WTC11 (cell line): ENCODE data around the gene UNC5A. TPM values are rescaled to one million over a fixed set of nuclear protein-coding genes. Genes with fewer than 3 reads are reported as not detected.

ENCODE experiments used
- ATAC-seq: fragments of 200-7000 bp; cut with Tn5 transposase; 2 replicates; pipeline ENCODE4 v1.10.0; 2021; ENCODE audit warnings: mild to moderate bottlenecking, moderate library complexity
- CTCF ChIA-PET: fragments of 300-600 bp; sonication (Branson Sonifier 250); formaldehyde crosslinking; loops from one replicate; lab custom pipeline; 2021; ENCODE audit warnings: antibody characterized with exemption; lab: Charles Lee
- POLR2A ChIA-PET: fragments of 350-600 bp; sonication (Branson Sonifier 250); formaldehyde crosslinking; loops from one replicate; lab custom pipeline; 2021; ENCODE audit warnings: antibody characterized with exemption; lab: Charles Lee
- DNase-seq: peaks from one replicate; pipeline ENCODE4 v3.0.0; 2021; ENCODE audit warnings: low spot score
- H3K27ac Mint-ChIP-seq: 2 replicates; pipeline ENCODE4 v1.8.0; 2021; ENCODE audit warnings: mixed read lengths
- H3K27me3 Mint-ChIP-seq: 2 replicates; pipeline ENCODE4 v1.8.0; 2021; ENCODE audit warnings: low read depth, mild to moderate bottlenecking, moderate library complexity, mixed read lengths
- H3K36me3 Mint-ChIP-seq: 2 replicates; pipeline ENCODE4 v1.8.0; 2021; ENCODE audit warnings: mixed read lengths
- H3K4me1 Mint-ChIP-seq: 2 replicates; pipeline ENCODE4 v1.8.0; 2022; ENCODE audit warnings: mixed read lengths
- H3K4me3 Mint-ChIP-seq: 2 replicates; pipeline ENCODE4 v1.8.0; 2021; ENCODE audit warnings: mild to moderate bottlenecking, moderate library complexity, mixed read lengths
- H3K9me3 Mint-ChIP-seq: 2 replicates; pipeline ENCODE4 v1.8.0; 2021; ENCODE audit warnings: mixed read lengths
- FOXJ3 ChIP-seq: sonication (generic); formaldehyde crosslinking; IDR thresholded peaks from 2 replicates; pipeline ENCODE4 v1.9.0; 2021; ENCODE audit warnings: missing genetic modification reagents, mild to moderate bottlenecking, borderline replicate concordance
- FOXK1 ChIP-seq: sonication (generic); formaldehyde crosslinking; IDR thresholded peaks from 2 replicates; pipeline ENCODE4 v1.8.0; 2022; ENCODE audit warnings: mild to moderate bottlenecking, moderate library complexity, missing genetic modification reagents
- FOXP1 ChIP-seq: sonication (generic); formaldehyde crosslinking; IDR thresholded peaks from 2 replicates; pipeline ENCODE4 v1.8.0; 2022; ENCODE audit warnings: missing genetic modification reagents, mild to moderate bottlenecking, moderate library complexity, borderline replicate concordance
- IRF2 ChIP-seq: sonication (generic); formaldehyde crosslinking; IDR thresholded peaks from 2 replicates; pipeline ENCODE4 v1.8.0; 2022; ENCODE audit warnings: low read depth, missing genetic modification reagents, borderline replicate concordance
- NFYB ChIP-seq: sonication (generic); formaldehyde crosslinking; conservative IDR thresholded peaks from 2 replicates; pipeline ENCODE4 v1.8.0; 2022; ENCODE audit warnings: low read depth, missing genetic modification reagents
- NR1H2 ChIP-seq: sonication (generic); formaldehyde crosslinking; IDR thresholded peaks from 2 replicates; pipeline ENCODE4 v1.9.0; 2021; ENCODE audit warnings: mild to moderate bottlenecking, moderate library complexity, missing genetic modification reagents
- PRRX2 ChIP-seq: fragments of 250-450 bp; sonication (Bioruptor Pico); IDR thresholded peaks from 2 replicates; pipeline ENCODE4 v1.8.0; 2021; ENCODE audit warnings: mild to moderate bottlenecking
- RELA ChIP-seq: sonication (generic); formaldehyde crosslinking; IDR thresholded peaks from 2 replicates; pipeline ENCODE4 v1.8.1; 2022; ENCODE audit warnings: missing genetic modification reagents, mild to moderate bottlenecking, borderline replicate concordance
- SP1 ChIP-seq: sonication (generic); formaldehyde crosslinking; conservative IDR thresholded peaks from 2 replicates; pipeline ENCODE4 v1.8.1; 2022; ENCODE audit warnings: missing genetic modification reagents
- ZBTB21 ChIP-seq: sonication (generic); formaldehyde crosslinking; IDR thresholded peaks from 2 replicates; pipeline ENCODE4 v1.8.1; 2023; ENCODE audit warnings: mild to moderate bottlenecking, missing genetic modification reagents, borderline replicate concordance
- ZNF317 ChIP-seq: sonication (generic); formaldehyde crosslinking; IDR thresholded peaks from 2 replicates; pipeline ENCODE4 v1.8.1; 2023; ENCODE audit warnings: low read depth, mild to moderate bottlenecking, moderate library complexity, missing genetic modification reagents, borderline replicate concordance
- total RNA-seq: library from RNA; stranded (reverse); gene quantifications from 3 replicates; pipeline ENCODE4 v1.2.3, GENCODE V29; 2021
- TF ChIP-seq, protein P1 (sequence below): sonication (generic); formaldehyde crosslinking; IDR thresholded peaks from 2 replicates; pipeline ENCODE4 v1.8.1; 2022; ENCODE audit warnings: mild to moderate bottlenecking, missing genetic modification reagents, moderate library complexity, borderline replicate concordance
- TF ChIP-seq, protein P2 (sequence below): sonication (generic); formaldehyde crosslinking; IDR thresholded peaks from 2 replicates; pipeline ENCODE4 v1.8.1; 2023; ENCODE audit warnings: mild to moderate bottlenecking, moderate library complexity, missing genetic modification reagents
- TF ChIP-seq, protein P3 (sequence below): sonication (generic); formaldehyde crosslinking; IDR thresholded peaks from 2 replicates; pipeline ENCODE4 v1.8.0; 2022; ENCODE audit warnings: mild to moderate bottlenecking, missing genetic modification reagents
- TF ChIP-seq, protein P4 (sequence below): sonication (generic); formaldehyde crosslinking; IDR thresholded peaks from 2 replicates; pipeline ENCODE4 v1.8.1; 2023; ENCODE audit warnings: mild to moderate bottlenecking, missing genetic modification reagents, moderate library complexity
- TF ChIP-seq, protein P5 (sequence below): fragments of 250-450 bp; sonication (Bioruptor Pico); IDR thresholded peaks from 2 replicates; pipeline ENCODE4 v1.8.0; 2021; ENCODE audit warnings: mild to moderate bottlenecking
- TF ChIP-seq, protein P6 (sequence below): fragments of 250-450 bp; sonication (Bioruptor Pico); IDR thresholded peaks from 2 replicates; pipeline ENCODE4 v1.9.0; 2021; ENCODE audit warnings: mild to moderate bottlenecking
- TF ChIP-seq, protein P7 (sequence below): sonication (generic); formaldehyde crosslinking; IDR thresholded peaks from 2 replicates; pipeline ENCODE4 v1.8.1; 2022; ENCODE audit warnings: low read depth, mild to moderate bottlenecking, moderate library complexity, missing genetic modification reagents, borderline replicate concordance
- TF ChIP-seq, protein P8 (sequence below): sonication (generic); formaldehyde crosslinking; IDR thresholded peaks from 2 replicates; pipeline ENCODE4 v1.8.1; 2023; ENCODE audit warnings: mild to moderate bottlenecking, missing genetic modification reagents, moderate library complexity
- TF ChIP-seq, protein P9 (sequence below): fragments of 250-450 bp; sonication (Bioruptor Pico); IDR thresholded peaks from 2 replicates; pipeline ENCODE4 v1.9.0; 2021; ENCODE audit warnings: moderate library complexity, mild to moderate bottlenecking, inconsistent platforms, borderline replicate concordance
- TF ChIP-seq, protein P10 (sequence below): sonication (generic); formaldehyde crosslinking; IDR thresholded peaks from 2 replicates; pipeline ENCODE4 v1.8.1; 2023; ENCODE audit warnings: mild to moderate bottlenecking, missing genetic modification reagents

UNC5A gene
- total RNA-seq, 1 experiment from 2014 or later, result 10.2 TPM

DNA sequence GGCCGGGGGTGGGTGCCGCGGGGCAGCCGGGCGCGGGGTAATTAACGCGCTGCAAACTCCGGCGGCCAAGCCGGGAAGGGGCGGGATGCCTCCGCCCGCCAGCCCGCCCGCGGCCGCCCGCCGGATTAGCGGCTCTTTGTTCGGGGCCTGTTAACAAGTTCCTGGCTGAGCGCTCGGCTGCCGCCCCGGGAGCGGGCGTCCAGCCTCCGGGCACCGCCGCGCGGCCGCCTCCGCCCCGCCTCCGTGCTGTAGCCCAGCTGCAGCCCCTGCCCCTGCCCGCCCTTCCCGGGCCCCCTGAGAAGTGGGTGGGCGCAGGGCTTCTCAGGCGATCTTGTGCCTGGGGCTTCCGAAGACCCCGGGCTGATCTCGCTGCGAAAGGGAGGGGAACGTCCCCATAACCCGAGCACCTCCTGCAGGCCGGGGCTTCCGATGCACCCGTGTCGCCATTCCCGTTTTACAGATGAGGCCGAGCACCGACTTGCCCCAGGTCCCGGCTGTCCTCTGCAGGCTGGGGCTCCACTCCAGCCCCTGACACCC lies 7.5 kb downstream of the UNC5A start:
- DNase-seq, result peak; percentile 73
- TF ChIP-seq, protein P1, sequence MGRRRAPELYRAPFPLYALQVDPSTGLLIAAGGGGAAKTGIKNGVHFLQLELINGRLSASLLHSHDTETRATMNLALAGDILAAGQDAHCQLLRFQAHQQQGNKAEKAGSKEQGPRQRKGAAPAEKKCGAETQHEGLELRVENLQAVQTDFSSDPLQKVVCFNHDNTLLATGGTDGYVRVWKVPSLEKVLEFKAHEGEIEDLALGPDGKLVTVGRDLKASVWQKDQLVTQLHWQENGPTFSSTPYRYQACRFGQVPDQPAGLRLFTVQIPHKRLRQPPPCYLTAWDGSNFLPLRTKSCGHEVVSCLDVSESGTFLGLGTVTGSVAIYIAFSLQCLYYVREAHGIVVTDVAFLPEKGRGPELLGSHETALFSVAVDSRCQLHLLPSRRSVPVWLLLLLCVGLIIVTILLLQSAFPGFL, result no peak
- TF ChIP-seq ZBTB21 (CRISPR knock-in tag) (no peak), SP1 (peak; percentile 43; the same call in 1 of the 2 replicates), RELA (CRISPR knock-in tag) (no peak), FOXK1 (CRISPR knock-in tag) (no peak), FOXP1 (CRISPR knock-in tag) (0 out of 2 replicates have a peak, but pooled peaks have one; percentile 48), PRRX2 (CRISPR knock-in tag) (no peak), NR1H2 (no peak), ZNF317 (no peak)
- TF ChIP-seq, protein P2, sequence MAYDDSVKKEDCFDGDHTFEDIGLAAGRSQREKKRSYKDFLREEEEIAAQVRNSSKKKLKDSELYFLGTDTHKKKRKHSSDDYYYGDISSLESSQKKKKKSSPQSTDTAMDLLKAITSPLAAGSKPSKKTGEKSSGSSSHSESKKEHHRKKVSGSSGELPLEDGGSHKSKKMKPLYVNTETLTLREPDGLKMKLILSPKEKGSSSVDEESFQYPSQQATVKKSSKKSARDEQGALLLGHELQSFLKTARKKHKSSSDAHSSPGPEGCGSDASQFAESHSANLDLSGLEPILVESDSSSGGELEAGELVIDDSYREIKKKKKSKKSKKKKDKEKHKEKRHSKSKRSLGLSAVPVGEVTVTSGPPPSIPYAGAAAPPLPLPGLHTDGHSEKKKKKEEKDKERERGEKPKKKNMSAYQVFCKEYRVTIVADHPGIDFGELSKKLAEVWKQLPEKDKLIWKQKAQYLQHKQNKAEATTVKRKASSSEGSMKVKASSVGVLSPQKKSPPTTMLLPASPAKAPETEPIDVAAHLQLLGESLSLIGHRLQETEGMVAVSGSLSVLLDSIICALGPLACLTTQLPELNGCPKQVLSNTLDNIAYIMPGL (CRISPR knock-in tag), result peak; percentile 39; the same call in 1 of the 2 replicates
- TF ChIP-seq, protein P3, sequence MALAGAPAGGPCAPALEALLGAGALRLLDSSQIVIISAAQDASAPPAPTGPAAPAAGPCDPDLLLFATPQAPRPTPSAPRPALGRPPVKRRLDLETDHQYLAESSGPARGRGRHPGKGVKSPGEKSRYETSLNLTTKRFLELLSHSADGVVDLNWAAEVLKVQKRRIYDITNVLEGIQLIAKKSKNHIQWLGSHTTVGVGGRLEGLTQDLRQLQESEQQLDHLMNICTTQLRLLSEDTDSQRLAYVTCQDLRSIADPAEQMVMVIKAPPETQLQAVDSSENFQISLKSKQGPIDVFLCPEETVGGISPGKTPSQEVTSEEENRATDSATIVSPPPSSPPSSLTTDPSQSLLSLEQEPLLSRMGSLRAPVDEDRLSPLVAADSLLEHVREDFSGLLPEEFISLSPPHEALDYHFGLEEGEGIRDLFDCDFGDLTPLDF (CRISPR knock-in tag), result no peak
- TF ChIP-seq, protein P4, sequence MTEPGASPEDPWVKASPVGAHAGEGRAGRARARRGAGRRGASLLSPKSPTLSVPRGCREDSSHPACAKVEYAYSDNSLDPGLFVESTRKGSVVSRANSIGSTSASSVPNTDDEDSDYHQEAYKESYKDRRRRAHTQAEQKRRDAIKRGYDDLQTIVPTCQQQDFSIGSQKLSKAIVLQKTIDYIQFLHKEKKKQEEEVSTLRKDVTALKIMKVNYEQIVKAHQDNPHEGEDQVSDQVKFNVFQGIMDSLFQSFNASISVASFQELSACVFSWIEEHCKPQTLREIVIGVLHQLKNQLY (CRISPR knock-in tag), result no peak

DNA sequence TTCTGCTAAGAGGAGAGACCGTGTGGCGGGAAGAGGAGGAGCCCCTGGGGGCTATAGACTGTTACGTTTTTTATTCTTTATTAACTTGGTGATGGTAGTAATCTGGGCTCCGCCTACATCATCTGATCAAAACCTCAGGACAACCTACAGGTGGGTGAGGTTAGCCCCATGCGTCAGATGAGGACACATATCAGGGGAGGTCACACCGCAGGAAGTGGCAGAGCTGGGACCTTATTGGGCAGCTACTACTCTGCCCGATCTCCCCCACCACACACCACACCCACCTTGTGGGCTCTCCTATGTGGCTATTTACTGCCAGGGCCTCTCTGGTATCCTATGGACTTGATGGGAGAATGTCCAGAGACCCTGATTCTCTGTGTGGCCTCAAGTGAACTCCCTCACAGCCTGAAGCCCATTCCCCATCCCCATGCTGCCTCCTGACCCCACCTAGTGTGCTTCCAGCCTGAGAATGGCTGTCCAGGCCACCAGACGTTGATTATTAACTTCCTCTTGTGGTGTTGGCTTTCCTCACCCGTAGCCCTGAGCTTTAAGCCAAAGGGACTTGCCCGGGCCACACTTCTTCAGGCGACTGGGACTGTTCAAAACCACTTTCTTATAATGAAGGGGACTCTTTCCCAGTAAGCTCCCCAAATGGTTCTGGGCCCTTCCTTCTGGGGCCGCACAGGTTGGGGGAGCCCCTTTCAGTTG lies 8.2 kb downstream of the UNC5A start:
- ATAC-seq (peak; percentile 7), DNase-seq (no peak)
- POLR2A ChIA-PET, result no interaction called here
- Mint-ChIP-seq H3K4me3 (peak overlapping the region; percentile 59), H3K9me3 (no peaks in the 10 kb centered on the region), H3K27me3 (peaks cover 13% of the 10 kb centered on the region), H3K4me1 (peaks cover 45% of the 10 kb centered on the region), H3K36me3 (no peaks in the 10 kb centered on the region), H3K27ac (no peak overlapping the region)
- CTCF ChIA-PET, result interaction anchor here (1.5 to 4.2 kb wide), 5 partner anchors 118 to 253 kb away, joined by 5 to 62 read pairs (median 7); partner anchors contain the start of gene ZNF346
- TF ChIP-seq, protein P5, sequence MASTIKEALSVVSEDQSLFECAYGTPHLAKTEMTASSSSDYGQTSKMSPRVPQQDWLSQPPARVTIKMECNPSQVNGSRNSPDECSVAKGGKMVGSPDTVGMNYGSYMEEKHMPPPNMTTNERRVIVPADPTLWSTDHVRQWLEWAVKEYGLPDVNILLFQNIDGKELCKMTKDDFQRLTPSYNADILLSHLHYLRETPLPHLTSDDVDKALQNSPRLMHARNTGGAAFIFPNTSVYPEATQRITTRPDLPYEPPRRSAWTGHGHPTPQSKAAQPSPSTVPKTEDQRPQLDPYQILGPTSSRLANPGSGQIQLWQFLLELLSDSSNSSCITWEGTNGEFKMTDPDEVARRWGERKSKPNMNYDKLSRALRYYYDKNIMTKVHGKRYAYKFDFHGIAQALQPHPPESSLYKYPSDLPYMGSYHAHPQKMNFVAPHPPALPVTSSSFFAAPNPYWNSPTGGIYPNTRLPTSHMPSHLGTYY (CRISPR knock-in tag), result no peak
- TF ChIP-seq, protein P6, sequence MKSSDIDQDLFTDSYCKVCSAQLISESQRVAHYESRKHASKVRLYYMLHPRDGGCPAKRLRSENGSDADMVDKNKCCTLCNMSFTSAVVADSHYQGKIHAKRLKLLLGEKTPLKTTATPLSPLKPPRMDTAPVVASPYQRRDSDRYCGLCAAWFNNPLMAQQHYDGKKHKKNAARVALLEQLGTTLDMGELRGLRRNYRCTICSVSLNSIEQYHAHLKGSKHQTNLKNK (CRISPR knock-in tag), result no peak
- TF ChIP-seq, protein P7, sequence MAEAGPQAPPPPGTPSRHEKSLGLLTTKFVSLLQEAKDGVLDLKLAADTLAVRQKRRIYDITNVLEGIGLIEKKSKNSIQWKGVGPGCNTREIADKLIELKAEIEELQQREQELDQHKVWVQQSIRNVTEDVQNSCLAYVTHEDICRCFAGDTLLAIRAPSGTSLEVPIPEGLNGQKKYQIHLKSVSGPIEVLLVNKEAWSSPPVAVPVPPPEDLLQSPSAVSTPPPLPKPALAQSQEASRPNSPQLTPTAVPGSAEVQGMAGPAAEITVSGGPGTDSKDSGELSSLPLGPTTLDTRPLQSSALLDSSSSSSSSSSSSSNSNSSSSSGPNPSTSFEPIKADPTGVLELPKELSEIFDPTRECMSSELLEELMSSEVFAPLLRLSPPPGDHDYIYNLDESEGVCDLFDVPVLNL (CRISPR knock-in tag), result no peak
- TF ChIP-seq NFYB (CRISPR knock-in tag), result no peak
- TF ChIP-seq, protein P8, sequence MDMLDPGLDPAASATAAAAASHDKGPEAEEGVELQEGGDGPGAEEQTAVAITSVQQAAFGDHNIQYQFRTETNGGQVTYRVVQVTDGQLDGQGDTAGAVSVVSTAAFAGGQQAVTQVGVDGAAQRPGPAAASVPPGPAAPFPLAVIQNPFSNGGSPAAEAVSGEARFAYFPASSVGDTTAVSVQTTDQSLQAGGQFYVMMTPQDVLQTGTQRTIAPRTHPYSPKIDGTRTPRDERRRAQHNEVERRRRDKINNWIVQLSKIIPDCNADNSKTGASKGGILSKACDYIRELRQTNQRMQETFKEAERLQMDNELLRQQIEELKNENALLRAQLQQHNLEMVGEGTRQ (CRISPR knock-in tag), result no peak
- no peak for TF ChIP-seq FOXJ3
- TF ChIP-seq, protein P9, sequence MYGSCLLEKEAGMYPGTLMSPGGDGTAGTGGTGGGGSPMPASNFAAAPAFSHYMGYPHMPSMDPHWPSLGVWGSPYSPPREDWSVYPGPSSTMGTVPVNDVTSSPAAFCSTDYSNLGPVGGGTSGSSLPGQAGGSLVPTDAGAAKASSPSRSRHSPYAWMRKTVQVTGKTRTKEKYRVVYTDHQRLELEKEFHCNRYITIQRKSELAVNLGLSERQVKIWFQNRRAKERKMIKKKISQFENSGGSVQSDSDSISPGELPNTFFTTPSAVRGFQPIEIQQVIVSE, result no peak
- no peak for TF ChIP-seq IRF2 (CRISPR knock-in tag)
- TF ChIP-seq, protein P10, sequence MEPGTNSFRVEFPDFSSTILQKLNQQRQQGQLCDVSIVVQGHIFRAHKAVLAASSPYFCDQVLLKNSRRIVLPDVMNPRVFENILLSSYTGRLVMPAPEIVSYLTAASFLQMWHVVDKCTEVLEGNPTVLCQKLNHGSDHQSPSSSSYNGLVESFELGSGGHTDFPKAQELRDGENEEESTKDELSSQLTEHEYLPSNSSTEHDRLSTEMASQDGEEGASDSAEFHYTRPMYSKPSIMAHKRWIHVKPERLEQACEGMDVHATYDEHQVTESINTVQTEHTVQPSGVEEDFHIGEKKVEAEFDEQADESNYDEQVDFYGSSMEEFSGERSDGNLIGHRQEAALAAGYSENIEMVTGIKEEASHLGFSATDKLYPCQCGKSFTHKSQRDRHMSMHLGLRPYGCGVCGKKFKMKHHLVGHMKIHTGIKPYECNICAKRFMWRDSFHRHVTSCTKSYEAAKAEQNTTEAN (CRISPR knock-in tag), result no peak

More for the DNA sequence above, 7.5 kb downstream of the UNC5A start:
- H3K27ac Mint-ChIP-seq, result no peak overlapping the region
- no peaks in the 10 kb centered on the region for H3K36me3 Mint-ChIP-seq
- H3K27me3 Mint-ChIP-seq, result peaks cover 16% of the 10 kb centered on the region
- H3K4me1 Mint-ChIP-seq, result peaks cover 49% of the 10 kb centered on the region
- ChIA-PET POLR2A (no interaction called here), CTCF (interaction anchor here (0.8 to 4.2 kb wide), 13 partner anchors 118 to 268 kb away, joined by 3 to 62 read pairs (median 6); partner anchors contain the start of genes FGFR4, TSPAN17 and ZNF346)
- peak; percentile 68 for ATAC-seq
- H3K9me3 Mint-ChIP-seq, result no peaks in the 10 kb centered on the region
- H3K4me3 Mint-ChIP-seq, result peak overlapping the region; percentile 59
